ENCODE results near the gene CEP350. TPM values are rescaled to one million over a fixed set of nuclear protein-coding genes. Genes with fewer than 3 reads are reported as not detected.

Gene CEP350
- total and polyA plus RNA-seq, 2 of the 4 experiments (the other 2 are of a cell fraction), result 5.0 to 36.4 TPM

GRCh38 chr1:180136968-180137356, 182.4 kb downstream of the CEP350 start:
- H3K4me3 ChIP-seq (ENCODE audit: insufficient read depth, low read depth, low read length), result no peak overlapping the region
- H3K4ac ChIP-seq (ENCODE audit: low read depth, low read length), result no peak overlapping the region
- dilution Hi-C loops (cut with HindIII; ENCODE audit: low sequenced_read_pairs, unreplicated experiment), result no loop called here
- peaks cover 3% of the 10 kb centered on the region for H3K9me3 ChIP-seq (ENCODE audit: control insufficient read depth, insufficient read depth, low read length)
- no peaks in the 10 kb centered on the region for H3K36me3 ChIP-seq (ENCODE audit: control insufficient read depth, insufficient read depth, low read length)
- H2AK5ac ChIP-seq (ENCODE audit: low read depth, low read length), result no peak overlapping the region
- no peak overlapping the region for H3K18ac ChIP-seq (ENCODE audit: low read depth, low read length)
- no peak overlapping the region for H2BK5ac ChIP-seq (ENCODE audit: low read depth, low read length, poor library complexity, severe bottlenecking)
- TF ChIP-seq MXI1 (IDR thresholded peaks at IDR 0.05; ENCODE audit: borderline replicate concordance, low read depth, low read length) (no peak), RFX5 (IDR thresholded peaks at IDR 0.05; ENCODE audit: low read depth, low read length) (no peak), FOS (IDR thresholded peaks at IDR 0.05; ENCODE audit: low read depth, low read length) (no peak)
- in situ Hi-C loops (cut with MboI; ENCODE audit: low sequenced_read_pairs), result no loop called here
- no peaks in the 10 kb centered on the region for H4K20me1 ChIP-seq (ENCODE audit: insufficient read depth, low read length)
- no peak overlapping the region for H4K91ac ChIP-seq (ENCODE audit: insufficient read depth, low read depth, low read length)
- POLR2A ChIA-PET (ENCODE audit: unreplicated experiment), result no interaction called here
- H3K56ac ChIP-seq (ENCODE audit: extremely low read depth, insufficient read depth, low read length), result no peak overlapping the region
- peaks cover 9% of the 10 kb centered on the region for H3K4me1 ChIP-seq (ENCODE audit: control insufficient read depth, insufficient read depth, low read length)
- no peak overlapping the region for H2BK20ac ChIP-seq (ENCODE audit: low read depth, low read length)
- H2BK120ac ChIP-seq (ENCODE audit: low read depth, low read length), result no peak overlapping the region
- H3K4me2 ChIP-seq (ENCODE audit: low read depth, low read length), result no peak overlapping the region
- no peak for ATAC-seq (ENCODE audit: low read depth)
- no peak overlapping the region for H4K5ac ChIP-seq (ENCODE audit: low read depth, low read length)
- CTCF ChIA-PET, result interaction anchor here (1.3 kb wide), 1 partner anchor 13 kb away, joined by 4 read pairs; no protein-coding TSS in a partner anchor
- H3K27me3 ChIP-seq (ENCODE audit: control insufficient read depth, insufficient read depth, low read length), result no peaks in the 10 kb centered on the region
- DNase-seq, result no peak
- H2AFZ ChIP-seq (replicated peaks; ENCODE audit: low read length, poor library complexity), result no peak overlapping the region
- no peak overlapping the region for H3K23ac ChIP-seq (ENCODE audit: low read depth, low read length)
- intact Hi-C loops (cut with micrococcal nuclease), result no loop called here
- no peaks in the 10 kb centered on the region for H3K79me1 ChIP-seq (ENCODE audit: low read depth in 1 of 2, low read length in 2 of 2)
- H3K27ac ChIP-seq (ENCODE audit: insufficient read depth, low read length), result no peak overlapping the region
- H3K9me1 ChIP-seq (ENCODE audit: insufficient read depth, low read length), result 0 out of 2 replicates have a peak, but pooled peaks cover 5% of the 10 kb centered on the region
- no peak overlapping the region for H4K8ac ChIP-seq (ENCODE audit: low read depth in 2 of 2, low read length in 2 of 2)
- no peak overlapping the region for H3K9ac ChIP-seq (ENCODE audit: low read depth, low read length)
- no TSS peak for BruUV-seq (replicated peaks)
- no peak overlapping the region for H2AK9ac ChIP-seq (replicated peaks; ENCODE audit: low read depth, low read length, poor library complexity)
- H3K14ac ChIP-seq (replicated peaks; ENCODE audit: low read depth, low read length), result no peak overlapping the region
- H2BK15ac ChIP-seq (ENCODE audit: low read depth, low read length), result no peak overlapping the region
